ENCODE measurements around the gene RAB11FIP3. TPM values are rescaled to one million over a fixed set of nuclear protein-coding genes. Genes with fewer than 3 reads are reported as not detected.

The RAB11FIP3 gene
- total RNA-seq, 3 donors from 2014 or later: 22.0 to 44.6 (median 24.5) TPM

DNA sequence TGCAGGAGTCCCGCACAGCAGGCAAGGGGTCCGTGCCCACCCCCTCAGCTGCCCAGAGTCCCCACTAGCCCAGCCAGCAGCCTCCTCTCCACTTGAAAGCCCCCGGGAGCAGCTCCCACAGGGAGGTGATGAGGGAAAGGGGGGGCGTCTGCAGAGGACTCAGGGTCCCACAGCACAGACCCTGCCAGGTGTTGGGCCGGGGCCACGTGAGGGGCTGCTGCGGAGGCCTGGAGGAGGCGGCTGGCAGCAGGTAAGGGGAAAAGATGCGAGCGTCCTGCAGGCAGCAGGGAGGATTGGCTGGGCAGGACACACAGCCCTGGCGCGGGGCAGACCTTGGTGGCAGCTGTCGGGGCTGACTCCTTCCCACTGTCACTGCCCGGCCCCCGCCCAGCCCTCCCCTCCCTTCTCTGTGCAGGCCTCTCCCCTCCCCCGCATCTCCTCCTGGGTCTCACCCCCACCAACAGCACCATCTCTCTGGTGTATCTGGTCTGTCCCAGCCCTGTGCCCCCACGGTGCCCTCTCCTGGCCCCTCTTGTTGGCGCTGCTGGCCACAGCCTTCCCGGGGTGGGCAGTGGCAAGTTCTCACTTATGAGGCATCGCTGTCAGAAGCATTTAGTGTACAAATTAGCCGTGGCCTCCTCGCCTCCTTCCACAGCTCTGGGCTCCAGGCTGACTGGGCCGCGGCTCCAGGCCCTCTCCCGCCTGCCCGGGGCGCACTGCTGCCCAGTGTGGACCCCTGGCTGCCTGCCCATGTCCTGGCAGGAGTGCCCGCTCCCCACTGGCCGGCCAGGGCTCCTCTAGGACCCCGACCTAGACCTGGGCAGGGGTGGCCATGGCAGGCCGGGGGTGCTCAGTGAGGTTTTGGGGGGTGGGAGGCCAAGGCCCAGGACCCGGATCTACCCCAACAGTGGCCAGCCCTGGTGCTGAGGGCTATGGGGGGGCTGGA is 130.4 kb downstream of the RAB11FIP3 start:
- H3K4me3 ChIP-seq: no peak overlapping the region
- no peaks in the 10 kb centered on the region for H3K9me3 ChIP-seq

DNA sequence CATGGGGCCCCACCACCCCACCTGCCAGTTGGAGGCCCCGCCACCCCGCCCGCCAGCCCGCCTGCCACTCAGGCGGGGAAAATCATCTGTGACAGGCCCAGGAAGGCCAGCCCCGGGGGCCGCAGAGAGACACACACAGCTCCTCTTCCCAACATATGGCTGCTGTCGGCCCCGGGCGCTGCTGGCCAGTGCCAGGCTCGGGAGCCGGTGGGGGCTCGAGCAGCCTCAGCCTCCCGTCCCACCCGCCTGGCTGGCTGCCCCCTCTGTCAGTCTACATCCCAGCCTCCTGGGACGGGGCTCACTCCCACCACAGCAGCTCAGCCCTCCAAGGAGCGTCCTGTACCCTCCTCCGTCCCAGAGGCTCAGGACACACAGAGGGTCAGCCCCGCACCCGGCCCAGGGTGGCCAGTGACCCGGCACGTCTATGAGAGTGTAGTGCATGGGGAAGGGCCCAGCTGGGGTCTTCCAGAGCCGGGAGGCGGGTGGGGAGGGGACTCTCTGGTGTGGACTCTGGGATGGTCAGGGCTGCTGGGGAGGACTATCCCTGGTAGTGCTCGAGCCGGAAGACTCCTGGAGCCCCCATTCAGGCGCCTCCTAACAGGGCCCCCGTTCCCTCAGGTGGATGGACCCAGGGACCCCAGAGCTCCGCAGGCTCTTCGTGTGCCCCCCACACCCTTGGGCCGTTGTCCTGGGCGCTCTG is 131.2 kb downstream of the RAB11FIP3 start:
- H3K27me3 ChIP-seq: peaks cover 5 to 30% of the 10 kb centered on the region in 2 donors
- intact Hi-C loops (cut with DNase I; ENCODE audit: low total_unique reads): no loop called here
- DNase-seq (ENCODE audit: low spot score in 2 of 2): no peak
- H3K27ac ChIP-seq: no peak overlapping the region
- H3K4me3 ChIP-seq: no peak overlapping the region
- H3K36me3 ChIP-seq: peaks cover 9% of the 10 kb centered on the region
- TF ChIP-seq, protein P1, sequence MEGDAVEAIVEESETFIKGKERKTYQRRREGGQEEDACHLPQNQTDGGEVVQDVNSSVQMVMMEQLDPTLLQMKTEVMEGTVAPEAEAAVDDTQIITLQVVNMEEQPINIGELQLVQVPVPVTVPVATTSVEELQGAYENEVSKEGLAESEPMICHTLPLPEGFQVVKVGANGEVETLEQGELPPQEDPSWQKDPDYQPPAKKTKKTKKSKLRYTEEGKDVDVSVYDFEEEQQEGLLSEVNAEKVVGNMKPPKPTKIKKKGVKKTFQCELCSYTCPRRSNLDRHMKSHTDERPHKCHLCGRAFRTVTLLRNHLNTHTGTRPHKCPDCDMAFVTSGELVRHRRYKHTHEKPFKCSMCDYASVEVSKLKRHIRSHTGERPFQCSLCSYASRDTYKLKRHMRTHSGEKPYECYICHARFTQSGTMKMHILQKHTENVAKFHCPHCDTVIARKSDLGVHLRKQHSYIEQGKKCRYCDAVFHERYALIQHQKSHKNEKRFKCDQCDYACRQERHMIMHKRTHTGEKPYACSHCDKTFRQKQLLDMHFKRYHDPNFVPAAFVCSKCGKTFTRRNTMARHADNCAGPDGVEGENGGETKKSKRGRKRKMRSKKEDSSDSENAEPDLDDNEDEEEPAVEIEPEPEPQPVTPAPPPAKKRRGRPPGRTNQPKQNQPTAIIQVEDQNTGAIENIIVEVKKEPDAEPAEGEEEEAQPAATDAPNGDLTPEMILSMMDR (IDR thresholded peaks at IDR 0.05): no peak
- TF ChIP-seq POLR2AphosphoS5 (IDR thresholded peaks at IDR 0.05) (no peak), POLR2A (IDR thresholded peaks at IDR 0.05) (no peak)
- no peaks in the 10 kb centered on the region for H3K9me3 ChIP-seq
- H3K4me1 ChIP-seq: peaks cover 0 to 3% of the 10 kb centered on the region in 2 donors

More for the DNA sequence above, 130.4 kb downstream of the RAB11FIP3 start:
- no peak for DNase-seq (ENCODE audit: low spot score in 2 of 2)
- Histone ChIP-seq H3K27me3 (peaks cover 3 to 22% of the 10 kb centered on the region in 2 donors), H3K36me3 (peaks cover 9% of the 10 kb centered on the region), H3K4me1 (peaks cover 0 to 3% of the 10 kb centered on the region in 2 donors), H3K27ac (no peak overlapping the region)
- intact Hi-C loops (cut with DNase I; ENCODE audit: low total_unique reads): no loop called here
- TF ChIP-seq POLR2A (IDR thresholded peaks at IDR 0.05): no peak
- TF ChIP-seq POLR2AphosphoS5 (IDR thresholded peaks at IDR 0.05): no peak
- TF ChIP-seq, protein P1 (IDR thresholded peaks at IDR 0.05): no peak

DNA sequence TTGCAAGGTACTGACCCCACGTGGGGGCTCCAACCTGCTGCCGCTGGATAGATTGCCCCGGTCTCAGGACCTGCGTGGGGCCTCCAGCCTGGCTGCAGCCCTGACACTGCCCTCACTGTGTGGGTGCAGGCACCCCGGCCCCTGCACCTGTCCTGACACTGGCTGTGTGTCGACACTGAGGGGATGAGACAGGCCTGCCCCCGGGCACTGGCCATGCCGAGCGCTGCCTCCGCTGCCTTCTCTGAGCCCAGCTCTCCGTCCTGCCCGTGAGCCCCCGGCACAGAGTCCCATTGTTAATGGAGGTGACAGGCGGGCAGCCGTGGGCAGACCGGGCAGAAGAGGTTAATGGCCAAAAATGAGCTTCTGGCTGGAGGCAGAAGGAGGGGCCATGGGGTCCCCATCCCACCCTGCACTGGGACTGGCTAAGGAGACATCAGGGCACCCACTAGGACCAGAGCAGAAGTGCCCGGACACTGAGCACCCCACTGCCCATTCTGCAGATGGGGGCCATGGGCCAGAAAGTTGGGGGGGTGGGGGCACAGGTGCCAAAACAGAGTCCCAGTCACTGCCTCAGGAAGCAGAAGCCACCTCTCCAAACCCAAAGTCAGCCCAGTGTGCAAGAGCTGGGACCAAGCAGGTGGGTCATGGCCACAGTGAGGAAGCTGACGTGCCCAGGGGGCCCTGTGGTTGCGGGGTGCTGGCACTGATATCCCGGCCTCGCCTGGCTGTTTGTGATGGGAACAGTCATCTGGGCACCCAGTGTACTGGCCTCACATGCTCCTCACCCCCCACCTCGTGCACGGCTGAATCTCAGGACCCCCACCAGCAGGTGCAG is 132.2 kb downstream of the RAB11FIP3 start:
- H3K9me3 ChIP-seq: no peaks in the 10 kb centered on the region

DNA sequence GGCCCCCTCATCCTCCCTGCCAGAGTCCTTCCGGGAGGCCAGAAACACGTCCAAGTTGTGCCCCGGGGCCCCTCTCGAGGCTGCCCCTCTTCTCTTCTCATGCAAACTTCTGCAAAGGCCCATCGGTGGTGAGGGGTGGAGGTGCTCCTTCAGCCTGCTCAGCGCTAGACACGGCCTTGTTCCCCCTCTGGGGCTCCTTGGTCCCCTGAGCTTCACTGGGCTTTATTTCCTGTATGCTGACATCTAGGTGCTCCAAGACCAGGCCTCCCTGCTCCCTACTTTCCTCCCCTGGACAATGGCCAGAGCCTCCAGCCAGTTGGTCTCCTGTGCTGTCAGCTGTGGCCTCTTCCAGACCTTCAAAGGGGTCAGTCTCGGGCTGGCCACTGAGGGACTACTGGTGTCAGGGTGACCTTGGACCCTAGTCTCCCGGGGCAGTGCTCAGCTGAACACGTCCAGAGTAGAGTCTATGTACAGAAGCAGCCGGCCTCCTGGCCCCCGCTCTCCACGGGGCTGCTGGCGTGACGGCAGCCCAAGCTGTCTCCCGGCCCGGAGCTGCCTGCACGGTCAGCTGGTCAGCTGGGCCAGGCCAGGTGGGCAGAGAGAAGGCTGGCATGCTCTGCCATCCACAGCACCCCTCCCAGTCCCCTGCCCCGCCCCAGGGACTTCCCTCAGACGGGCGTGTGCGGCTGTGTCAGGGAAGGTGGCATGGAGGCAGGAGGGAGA is 133.0 kb downstream of the RAB11FIP3 start:
- TF ChIP-seq POLR2AphosphoS5 (IDR thresholded peaks at IDR 0.05) (no peak), POLR2A (IDR thresholded peaks at IDR 0.05) (no peak)
- TF ChIP-seq, protein P1 (IDR thresholded peaks at IDR 0.05): no peak
- H3K9me3 ChIP-seq: no peaks in the 10 kb centered on the region
- no peak for DNase-seq (ENCODE audit: low spot score in 2 of 2)
- intact Hi-C loops (cut with DNase I; ENCODE audit: low total_unique reads): no loop called here
- no peaks in the 10 kb centered on the region for H3K36me3 ChIP-seq
- H3K27ac ChIP-seq: no peak overlapping the region
- no peak overlapping the region for H3K4me3 ChIP-seq
- peaks cover 0 to 3% of the 10 kb centered on the region in 2 donors for H3K4me1 ChIP-seq
- H3K27me3 ChIP-seq: peaks cover 5 to 37% of the 10 kb centered on the region in 2 donors

More for the DNA sequence above, 132.2 kb downstream of the RAB11FIP3 start:
- Histone ChIP-seq H3K27ac (no peak overlapping the region), H3K4me3 (no peak overlapping the region), H3K27me3 (peaks cover 5 to 36% of the 10 kb centered on the region in 2 donors), H3K36me3 (peaks cover under 1% of the 10 kb centered on the region), H3K4me1 (peaks cover 0 to 3% of the 10 kb centered on the region in 2 donors)
- intact Hi-C loops (cut with DNase I; ENCODE audit: low total_unique reads): no loop called here
- TF ChIP-seq POLR2AphosphoS5 (IDR thresholded peaks at IDR 0.05) (no peak), POLR2A (IDR thresholded peaks at IDR 0.05) (no peak)
- TF ChIP-seq, protein P1 (IDR thresholded peaks at IDR 0.05): no peak
- no peak for DNase-seq (ENCODE audit: low spot score in 2 of 2)

Measured in breast epithelium (tissue), 4 donors.